GM23338 (cell line): ENCODE measurements around the gene CRYBG2. TPM values are rescaled to one million over a fixed set of nuclear protein-coding genes. Genes with fewer than 3 reads are reported as not detected.
A peak's percentile ranks its signal among the peaks of the same experiment; 100 is the strongest.

Source experiments
- ATAC-seq: fragments of 200-7000 bp; cut with Tn5 transposase; 3 replicates; pipeline ENCODE4 v1.9.1; 2020
- DNase-seq: peaks from one replicate; pipeline ENCODE4 v3.0.0-alpha.2; 2015; ENCODE audit warnings: low spot score
- H2AFZ ChIP-seq: fragments of 200-600 bp; sonication (generic); 2 replicates; pipeline ENCODE4 v1.8.0; 2016; ENCODE audit warnings: antibody characterized with exemption, mild to moderate bottlenecking, moderate library complexity
- H3F3A ChIP-seq: fragments of 200-600 bp; sonication (generic); replicated peaks from 2 replicates; pipeline ENCODE4 v1.8.0; 2017; ENCODE audit warnings: antibody characterized with exemption, mixed run types, low read depth
- H3K27ac ChIP-seq: fragments of 200-600 bp; sonication (generic); 2 replicates; pipeline ENCODE4 v1.6.1; 2016; ENCODE audit warnings: low read depth
- H3K27me3 ChIP-seq: fragments of 200-600 bp; sonication (generic); 2 replicates; pipeline ENCODE4 v1.8.0; 2016; ENCODE audit warnings: mild to moderate bottlenecking, mixed run types, moderate library complexity; ENCODE audit not compliant: insufficient read depth
- H3K36me3 ChIP-seq: fragments of 200-600 bp; sonication (generic); 2 replicates; pipeline ENCODE4 v1.8.0; 2016; ENCODE audit warnings: mild to moderate bottlenecking; ENCODE audit not compliant: insufficient read depth
- H3K4me1 ChIP-seq: fragments of 200-600 bp; sonication (generic); 2 replicates; pipeline ENCODE4 v1.8.0; 2016; ENCODE audit warnings: mild to moderate bottlenecking, moderate library complexity; ENCODE audit not compliant: insufficient read depth
- H3K4me2 ChIP-seq: fragments of 200-600 bp; sonication (generic); 2 replicates; pipeline ENCODE4 v1.7.1; 2017; ENCODE audit warnings: mixed run types
- H3K4me3 ChIP-seq: fragments of 200-600 bp; sonication (generic); 2 replicates; pipeline ENCODE4 v1.6.1; 2016; ENCODE audit warnings: mixed run types
- H3K79me2 ChIP-seq: fragments of 200-600 bp; sonication (generic); replicated peaks from 2 replicates; pipeline ENCODE4 v1.8.0; 2017; ENCODE audit warnings: mild to moderate bottlenecking; ENCODE audit not compliant: insufficient read depth
- H3K9me2 ChIP-seq: fragments of 200-600 bp; sonication (generic); 2 replicates; pipeline ENCODE4 v1.8.0; 2017; ENCODE audit not compliant: insufficient read depth
- H4K20me1 ChIP-seq: fragments of 200-600 bp; sonication (generic); replicated peaks from 2 replicates; pipeline ENCODE4 v1.8.0; 2017; ENCODE audit warnings: mild to moderate bottlenecking; ENCODE audit not compliant: insufficient read depth
- H3K27ac Mint-ChIP-seq: 2 replicates; pipeline ENCODE4 v1.8.0; 2020; ENCODE audit warnings: inconsistent platforms, mild to moderate bottlenecking, moderate library complexity, mixed read lengths
- H3K27me3 Mint-ChIP-seq: 3 replicates; pipeline ENCODE4 v1.8.0; 2022; ENCODE audit warnings: low read depth, mild to moderate bottlenecking, moderate library complexity, mixed read lengths, inconsistent platforms; ENCODE audit not compliant: insufficient read depth, poor library complexity
- H3K36me3 Mint-ChIP-seq: 3 replicates; pipeline ENCODE4 v1.8.0; 2021; ENCODE audit warnings: low read depth, mild to moderate bottlenecking, inconsistent platforms, moderate library complexity, mixed read lengths
- H3K4me1 Mint-ChIP-seq: 3 replicates; pipeline ENCODE4 v1.8.0; 2020; ENCODE audit warnings: mild to moderate bottlenecking, inconsistent platforms, mixed read lengths
- H3K4me3 Mint-ChIP-seq: 3 replicates; pipeline ENCODE4 v1.8.0; 2021; ENCODE audit warnings: moderate library complexity, mild to moderate bottlenecking, inconsistent platforms, mixed read lengths
- H3K9me3 Mint-ChIP-seq: 3 replicates; pipeline ENCODE4 v1.8.0; 2020; ENCODE audit warnings: moderate library complexity, mild to moderate bottlenecking, inconsistent platforms, mixed read lengths
- CTCF ChIP-seq, 2 experiments: fragments of 200-600 bp in 1 of 2; sonication (generic) in 1 of 2; conservative IDR thresholded peaks; 2 replicates each; pipeline versions ENCODE4 v1.5.1 to v1.6.1; 2016 to 2017; ENCODE audit warnings: antibody characterized with exemption in 2 of 2, low read depth in 2 of 2, mild to moderate bottlenecking in 2 of 2, moderate library complexity in 1 of 2
- ETS1 ChIP-seq: IDR thresholded peaks from 2 replicates; pipeline ENCODE4 v1.6.1; 2016; ENCODE audit warnings: antibody characterized with exemption
- EZH2 ChIP-seq: fragments of 200-600 bp; sonication (generic); IDR thresholded peaks from one replicate; pipeline ENCODE4 v1.8.0; 2017; ENCODE audit warnings: antibody characterized with exemption, mild to moderate bottlenecking, low read depth; ENCODE audit not compliant: unreplicated experiment
- JUNB ChIP-seq: IDR thresholded peaks from one replicate; pipeline ENCODE4 v1.6.1; 2016; ENCODE audit warnings: antibody characterized with exemption; ENCODE audit not compliant: unreplicated experiment
- POLR2AphosphoS5 ChIP-seq: IDR thresholded peaks from 2 replicates; pipeline ENCODE4 v1.6.1; 2016; ENCODE audit warnings: antibody characterized with exemption, low read depth
- REST ChIP-seq: IDR thresholded peaks from one replicate; pipeline ENCODE4 v1.6.1; 2018; ENCODE audit warnings: antibody characterized with exemption; ENCODE audit not compliant: unreplicated experiment
- STAT1 ChIP-seq: IDR thresholded peaks from one replicate; pipeline ENCODE4 v1.6.1; 2016; ENCODE audit warnings: antibody characterized with exemption; ENCODE audit not compliant: unreplicated experiment
- ZNF114 ChIP-seq: fragments of 250-450 bp; sonication (Bioruptor Pico); IDR thresholded peaks from 2 replicates; pipeline ENCODE4 v1.5.0; 2020; ENCODE audit warnings: mild to moderate bottlenecking, moderate library complexity
- ZNF331 ChIP-seq: fragments of 250-450 bp; sonication (Bioruptor Pico); IDR thresholded peaks from 2 replicates; pipeline ENCODE4 v1.5.0; 2020; ENCODE audit warnings: low read depth, mild to moderate bottlenecking, moderate library complexity
- polyA plus RNA-seq: library from polyadenylated mRNA; unstranded; fragments of >200 nt; fragmentation: Nextera tagmentation; extraction: Ambion mirVana; gene quantifications from 2 replicates; pipeline ENCODE4 v1.2.1, GENCODE V29; 2016
- total RNA-seq: library from RNA; depleted of rRNA; stranded (reverse); fragments of >200 nt; shearing (Covaris generic); gene quantifications from 2 replicates; pipeline ENCODE4 v1.2.3, GENCODE V29; 2014
- TF ChIP-seq, protein P1 (sequence below): fragments of 250-450 bp; sonication (Bioruptor Pico); IDR thresholded peaks from 2 replicates; pipeline ENCODE4 v1.5.0; 2020; ENCODE audit warnings: mild to moderate bottlenecking, moderate library complexity

Gene CRYBG2
- total and polyA plus RNA-seq, 2 experiments from 2014 or later: 17.6 to 18.4 TPM

GRCh38 chr1:26275580-26276431 is 78.1 kb downstream of the CRYBG2 start:
- Histone ChIP-seq H3K27ac (0 out of 2 replicates have a peak overlapping the region, but pooled peaks have one; percentile 77), H3K4me2 (no peak overlapping the region)
- peak overlapping the region; percentile 29 for H3K27ac Mint-ChIP-seq

More at GRCh38 chr1:26275580-26276431, 78.1 kb downstream of the CRYBG2 start:
- no peak overlapping the region; the same call in 2 of the 3 replicates for H3K4me3 Mint-ChIP-seq
- peak; percentile 53 for ATAC-seq
- Histone ChIP-seq H3F3A (peaks cover 23% of the 10 kb centered on the region), H3K4me3 (no peak overlapping the region), H3K36me3 (peaks cover 34% of the 10 kb centered on the region), H3K4me1 (no peaks in the 10 kb centered on the region; the same call in 1 of the 2 replicates), H4K20me1 (peaks cover under 1% of the 10 kb centered on the region; the same call in 1 of the 2 replicates), H3K9me2 (no peaks in the 10 kb centered on the region), H2AFZ (no peak overlapping the region), H3K79me2 (no peaks in the 10 kb centered on the region), H3K27me3 (no peaks in the 10 kb centered on the region)
- H3K4me1 Mint-ChIP-seq: peaks cover 27% of the 10 kb centered on the region
- no peaks in the 10 kb centered on the region for H3K9me3 Mint-ChIP-seq
- DNase-seq: peak; percentile 96
- TF ChIP-seq REST: no peak
- no peak for TF ChIP-seq ZNF114
- no peak for TF ChIP-seq JUNB
- peak; percentile 81 to 89 for TF ChIP-seq CTCF (conservative IDR thresholded peaks at IDR 0.05; ENCODE audit: low read depth in 2 of 2)
- TF ChIP-seq, protein P1, sequence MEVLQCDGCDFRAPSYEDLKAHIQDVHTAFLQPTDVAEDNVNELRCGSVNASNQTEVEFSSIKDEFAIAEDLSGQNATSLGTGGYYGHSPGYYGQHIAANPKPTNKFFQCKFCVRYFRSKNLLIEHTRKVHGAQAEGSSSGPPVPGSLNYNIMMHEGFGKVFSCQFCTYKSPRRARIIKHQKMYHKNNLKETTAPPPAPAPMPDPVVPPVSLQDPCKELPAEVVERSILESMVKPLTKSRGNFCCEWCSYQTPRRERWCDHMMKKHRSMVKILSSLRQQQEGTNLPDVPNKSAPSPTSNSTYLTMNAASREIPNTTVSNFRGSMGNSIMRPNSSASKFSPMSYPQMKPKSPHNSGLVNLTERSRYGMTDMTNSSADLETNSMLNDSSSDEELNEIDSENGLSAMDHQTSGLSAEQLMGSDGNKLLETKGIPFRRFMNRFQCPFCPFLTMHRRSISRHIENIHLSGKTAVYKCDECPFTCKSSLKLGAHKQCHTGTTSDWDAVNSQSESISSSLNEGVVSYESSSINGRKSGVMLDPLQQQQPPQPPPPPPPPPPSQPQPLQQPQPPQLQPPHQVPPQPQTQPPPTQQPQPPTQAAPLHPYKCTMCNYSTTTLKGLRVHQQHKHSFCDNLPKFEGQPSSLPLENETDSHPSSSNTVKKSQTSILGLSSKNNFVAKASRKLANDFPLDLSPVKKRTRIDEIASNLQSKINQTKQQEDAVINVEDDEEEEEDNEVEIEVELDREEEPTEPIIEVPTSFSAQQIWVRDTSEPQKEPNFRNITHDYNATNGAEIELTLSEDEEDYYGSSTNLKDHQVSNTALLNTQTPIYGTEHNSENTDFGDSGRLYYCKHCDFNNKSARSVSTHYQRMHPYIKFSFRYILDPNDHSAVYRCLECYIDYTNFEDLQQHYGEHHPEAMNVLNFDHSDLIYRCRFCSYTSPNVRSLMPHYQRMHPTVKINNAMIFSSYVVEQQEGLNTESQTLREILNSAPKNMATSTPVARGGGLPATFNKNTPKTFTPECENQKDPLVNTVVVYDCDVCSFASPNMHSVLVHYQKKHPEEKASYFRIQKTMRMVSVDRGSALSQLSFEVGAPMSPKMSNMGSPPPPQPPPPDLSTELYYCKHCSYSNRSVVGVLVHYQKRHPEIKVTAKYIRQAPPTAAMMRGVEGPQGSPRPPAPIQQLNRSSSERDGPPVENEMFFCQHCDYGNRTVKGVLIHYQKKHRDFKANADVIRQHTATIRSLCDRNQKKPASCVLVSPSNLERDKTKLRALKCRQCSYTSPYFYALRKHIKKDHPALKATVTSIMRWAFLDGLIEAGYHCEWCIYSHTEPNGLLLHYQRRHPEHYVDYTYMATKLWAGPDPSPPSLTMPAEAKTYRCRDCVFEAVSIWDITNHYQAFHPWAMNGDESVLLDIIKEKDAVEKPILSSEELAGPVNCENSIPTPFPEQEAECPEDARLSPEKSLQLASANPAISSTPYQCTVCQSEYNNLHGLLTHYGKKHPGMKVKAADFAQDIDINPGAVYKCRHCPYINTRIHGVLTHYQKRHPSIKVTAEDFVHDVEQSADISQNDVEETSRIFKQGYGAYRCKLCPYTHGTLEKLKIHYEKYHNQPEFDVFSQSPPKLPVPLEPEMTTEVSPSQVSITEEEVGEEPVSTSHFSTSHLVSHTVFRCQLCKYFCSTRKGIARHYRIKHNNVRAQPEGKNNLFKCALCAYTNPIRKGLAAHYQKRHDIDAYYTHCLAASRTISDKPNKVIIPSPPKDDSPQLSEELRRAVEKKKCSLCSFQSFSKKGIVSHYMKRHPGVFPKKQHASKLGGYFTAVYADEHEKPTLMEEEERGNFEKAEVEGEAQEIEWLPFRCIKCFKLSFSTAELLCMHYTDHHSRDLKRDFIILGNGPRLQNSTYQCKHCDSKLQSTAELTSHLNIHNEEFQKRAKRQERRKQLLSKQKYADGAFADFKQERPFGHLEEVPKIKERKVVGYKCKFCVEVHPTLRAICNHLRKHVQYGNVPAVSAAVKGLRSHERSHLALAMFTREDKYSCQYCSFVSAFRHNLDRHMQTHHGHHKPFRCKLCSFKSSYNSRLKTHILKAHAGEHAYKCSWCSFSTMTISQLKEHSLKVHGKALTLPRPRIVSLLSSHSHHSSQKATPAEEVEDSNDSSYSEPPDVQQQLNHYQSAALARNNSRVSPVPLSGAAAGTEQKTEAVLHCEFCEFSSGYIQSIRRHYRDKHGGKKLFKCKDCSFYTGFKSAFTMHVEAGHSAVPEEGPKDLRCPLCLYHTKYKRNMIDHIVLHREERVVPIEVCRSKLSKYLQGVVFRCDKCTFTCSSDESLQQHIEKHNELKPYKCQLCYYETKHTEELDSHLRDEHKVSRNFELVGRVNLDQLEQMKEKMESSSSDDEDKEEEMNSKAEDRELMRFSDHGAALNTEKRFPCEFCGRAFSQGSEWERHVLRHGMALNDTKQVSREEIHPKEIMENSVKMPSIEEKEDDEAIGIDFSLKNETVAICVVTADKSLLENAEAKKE (CRISPR knock-in tag): 0 out of 2 replicates have a peak, but pooled peaks have one; percentile 35
- no peak for TF ChIP-seq ETS1
- no peak for TF ChIP-seq EZH2
- TF ChIP-seq ZNF331 (CRISPR knock-in tag): no peak
- no peak for TF ChIP-seq POLR2AphosphoS5
- TF ChIP-seq STAT1: no peak
- peaks cover 14% of the 10 kb centered on the region for H3K27me3 Mint-ChIP-seq
- peaks cover 73% of the 10 kb centered on the region for H3K36me3 Mint-ChIP-seq
